Suprapubic skin (tissue), 4 donors: ENCODE measurements around the gene OR2AG2. TPM values are rescaled to one million over a fixed set of nuclear protein-coding genes. Genes with fewer than 3 reads are reported as not detected.
"Not testable (repeated sequence)": the region's sequence is repeated elsewhere in the genome, so short reads cannot be mapped to it uniquely, and the experiment has no call there.

Experiments
- DNase-seq, 2 donors: peaks; one replicate each; pipeline ENCODE4 v3.0.0-alpha.2; 2019; ENCODE audit warnings: low spot score in 2 of 2
- H3K27ac ChIP-seq: fragments of 200-600 bp; sonication (generic); one replicate; pipeline ENCODE4 v1.5.1; 2019
- H3K27me3 ChIP-seq: fragments of 200-600 bp; sonication (generic); one replicate; pipeline ENCODE4 v1.5.1; 2019
- H3K36me3 ChIP-seq: fragments of 200-600 bp; sonication (generic); one replicate; pipeline ENCODE4 v1.5.1; 2019
- H3K4me1 ChIP-seq: fragments of 200-600 bp; sonication (generic); one replicate; pipeline ENCODE4 v1.5.1; 2019
- H3K4me3 ChIP-seq: fragments of 200-600 bp; sonication (generic); one replicate; pipeline ENCODE4 v1.5.1; 2019; ENCODE audit warnings: mild to moderate bottlenecking
- H3K9me3 ChIP-seq: fragments of 200-600 bp; sonication (generic); one replicate; pipeline ENCODE4 v1.5.1; 2019
- CTCF ChIP-seq, 2 donors: fragments of 200-600 bp in 1 of 2; fragments of 450-650 bp in 1 of 2; sonication (generic) in 1 of 2; IDR thresholded peaks; one replicate each; pipeline ENCODE4 v1.5.1; 2016 to 2019; ENCODE audit warnings: antibody characterized with exemption in 2 of 2, mild to moderate bottlenecking in 1 of 2, moderate library complexity in 1 of 2
- EP300 ChIP-seq: sonication (generic); formaldehyde crosslinking; IDR thresholded peaks from one replicate; pipeline ENCODE4 v1.6.1; 2017; ENCODE audit warnings: antibody characterized with exemption
- POLR2A ChIP-seq, 2 donors: fragments of 450-650 bp; IDR thresholded peaks; one replicate each; pipeline ENCODE4 v1.6.1; 2017; ENCODE audit warnings: antibody characterized with exemption in 2 of 2, mild to moderate bottlenecking in 2 of 2, moderate library complexity in 2 of 2
- POLR2AphosphoS5 ChIP-seq, 3 donors: sonication (generic); formaldehyde crosslinking; IDR thresholded peaks; one replicate each; pipeline ENCODE4 v1.6.1; 2017; ENCODE audit warnings: antibody characterized with exemption in 3 of 3
- WGBS: methylation state at CpG from one replicate; pipeline ENCODE4 v1.1.5; 2018; 5-methylcytosine and 5-hydroxymethylcytosine counted together
- total RNA-seq, 4 donors: library from RNA; depleted of rRNA; stranded (reverse); fragments of >200 nt; gene quantifications; one replicate each; pipeline ENCODE4 v1.1.0, GENCODE V29; 2016

OR2AG2 gene
- under 1 TPM in 1 of 4 donors, not detected in 3; 0.24 TPM for total RNA-seq

DNA sequence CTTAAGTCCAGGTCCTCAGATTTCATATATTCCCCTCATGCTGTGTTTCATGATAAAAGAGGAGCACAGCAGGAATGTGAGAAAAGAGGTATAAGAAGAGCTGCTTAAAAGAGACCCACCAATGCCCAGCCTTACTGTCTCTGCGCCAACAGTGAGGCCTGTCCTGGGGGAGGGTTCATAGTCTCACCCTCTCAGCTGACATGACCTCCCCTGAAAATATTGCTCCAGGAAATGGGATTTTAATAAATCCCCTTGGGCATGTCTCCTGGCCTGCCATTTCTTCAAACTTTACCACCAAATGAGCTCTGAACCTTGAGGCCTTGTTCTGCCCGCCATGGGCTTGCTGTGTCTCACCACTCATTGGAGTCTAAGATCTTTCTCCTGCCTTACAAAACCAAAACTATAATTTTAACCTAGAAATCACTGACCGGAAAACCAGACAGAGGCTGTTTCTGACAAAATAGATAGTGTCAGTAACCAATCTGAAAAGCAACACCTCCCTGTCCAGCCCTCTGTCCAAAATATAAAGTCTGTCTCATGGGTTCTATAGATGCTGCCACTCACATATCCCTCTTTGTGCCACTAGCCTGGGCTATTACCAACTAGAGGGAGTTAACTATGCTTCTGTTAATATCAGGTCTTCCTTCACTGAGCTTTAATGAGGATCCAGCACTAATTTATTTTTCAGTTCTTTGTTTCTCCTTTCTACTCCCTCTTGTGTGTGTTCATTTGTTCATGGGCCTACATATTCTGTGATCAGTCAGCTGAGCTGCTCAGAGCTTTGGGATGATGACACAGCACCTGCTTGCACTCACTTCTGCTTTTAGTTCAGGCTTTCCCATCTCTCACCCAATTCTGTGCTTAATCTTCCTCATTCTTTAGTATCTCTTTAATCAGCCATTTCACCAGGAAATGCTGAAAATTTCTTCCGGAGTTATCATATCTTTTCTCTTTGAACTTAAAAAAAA, at the start of gene OR2AG2:
Gene OR2AG2 (minus strand): TSS at position 51 of the 968 bp plus-strand sequence. CDS start 3,019 bp downstream, outside the sequence.
- no peak within 1 kb of the TSS for H3K27ac ChIP-seq
- TF ChIP-seq CTCF (IDR thresholded peaks at IDR 0.05): no peak
- TF ChIP-seq EP300: no peak
- H3K27me3 ChIP-seq: no peaks in the 10 kb centered on the region
- H3K4me1 ChIP-seq: no peaks in the 10 kb centered on the region
- no peak within 1 kb of the TSS for H3K4me3 ChIP-seq
- H3K36me3 ChIP-seq: no peaks in the 10 kb centered on the region
- no peak for DNase-seq
- 65% methylated on average over 4 of the region's 4 CpGs for WGBS
- no peaks in the 10 kb centered on the region for H3K9me3 ChIP-seq

- Histone ChIP-seq H3K27me3 (no peaks in the 10 kb centered on the region), H3K9me3 (no peaks in the 10 kb centered on the region), H3K4me1 (no peaks in the 10 kb centered on the region), H3K36me3 (no peaks in the 10 kb centered on the region), H3K27ac (no peak overlapping the region), H3K4me3 (no peak overlapping the region)
- no peak for TF ChIP-seq EP300
- TF ChIP-seq POLR2A (IDR thresholded peaks at IDR 0.05): no peak
- no peak for TF ChIP-seq CTCF (IDR thresholded peaks at IDR 0.05)
- TF ChIP-seq POLR2AphosphoS5 (IDR thresholded peaks at IDR 0.05): no peak
- no peak for DNase-seq
- 96% methylated on average over 5 of the region's 5 CpGs for WGBS
Measured at GRCh38 chr11:6818967-6819366, 47.2 kb upstream of the OR2AG2 start.

GRCh38 chr11:6817694-6818093, 45.9 kb upstream of the OR2AG2 start:
- H3K4me3 ChIP-seq: no peak overlapping the region
- WGBS: 67% methylated on average over 1 of the region's 1 CpG
- H3K4me1 ChIP-seq: no peaks in the 10 kb centered on the region

GRCh38 chr11:6813656-6814055, 41.9 kb upstream of the OR2AG2 start:
- no peak overlapping the region for H3K27ac ChIP-seq
- no peaks in the 10 kb centered on the region for H3K9me3 ChIP-seq
- H3K4me1 ChIP-seq: no peaks in the 10 kb centered on the region
- no peaks in the 10 kb centered on the region for H3K36me3 ChIP-seq
- no peak for DNase-seq
- H3K4me3 ChIP-seq: no peak overlapping the region
- peaks cover 3% of the 10 kb centered on the region for H3K27me3 ChIP-seq
- no peak for TF ChIP-seq POLR2A (IDR thresholded peaks at IDR 0.05)
- 59% methylated on average over 2 of the region's 2 CpGs for WGBS

More at GRCh38 chr11:6817694-6818093, 45.9 kb upstream of the OR2AG2 start:
- Histone ChIP-seq H3K36me3 (no peaks in the 10 kb centered on the region), H3K27ac (no peak overlapping the region), H3K9me3 (no peaks in the 10 kb centered on the region), H3K27me3 (peaks cover 3% of the 10 kb centered on the region)
- TF ChIP-seq EP300: no peak
- no peak for TF ChIP-seq POLR2AphosphoS5 (IDR thresholded peaks at IDR 0.05)
- no peak for TF ChIP-seq POLR2A (IDR thresholded peaks at IDR 0.05)
- no peak for TF ChIP-seq CTCF (IDR thresholded peaks at IDR 0.05)
- DNase-seq: no peak

DNA sequence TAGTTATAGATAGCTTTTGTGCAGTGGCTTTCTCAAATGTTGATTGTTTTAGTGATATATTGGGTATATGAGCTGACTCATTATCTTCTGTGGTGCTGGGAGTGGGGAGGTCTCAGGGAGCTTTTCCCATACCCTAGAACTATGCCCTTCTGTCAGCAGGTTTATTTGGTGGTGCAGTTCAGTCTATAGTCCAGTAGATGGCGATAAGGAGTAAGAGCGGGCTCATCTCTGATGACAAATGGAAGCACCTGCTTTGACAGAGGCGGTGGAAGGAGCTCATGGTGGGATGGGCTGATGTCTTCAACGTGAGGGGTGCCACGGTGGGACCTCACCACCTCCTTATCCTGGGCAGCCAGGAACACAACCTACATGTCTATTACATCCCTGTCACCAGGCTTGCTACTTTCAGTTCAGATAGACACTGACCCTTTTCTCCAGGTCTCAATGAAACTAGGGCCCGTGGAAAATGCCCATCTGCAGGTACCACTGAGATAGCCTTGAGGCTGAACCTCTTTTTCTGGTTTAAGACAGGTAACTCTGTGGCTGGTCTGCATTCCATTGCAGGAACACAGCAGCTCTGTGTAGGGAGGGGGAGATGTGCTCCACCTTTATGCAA, 40.7 kb upstream of the OR2AG2 start:
- DNase-seq: no peak
- Histone ChIP-seq H3K4me3 (no peak overlapping the region), H3K27me3 (peaks cover 3% of the 10 kb centered on the region)

GRCh38 chr11:6801075-6801474, 29.3 kb upstream of the OR2AG2 start:
- H3K9me3 ChIP-seq, H3K36me3 ChIP-seq, H3K27me3 ChIP-seq, H3K4me3 ChIP-seq, DNase-seq, H3K4me1 ChIP-seq, H3K27ac ChIP-seq: not testable (repeated sequence)

More for the DNA sequence above, 40.7 kb upstream of the OR2AG2 start:
- TF ChIP-seq CTCF (IDR thresholded peaks at IDR 0.05) (peak in 1 of 2 donors; percentile 84), POLR2AphosphoS5 (IDR thresholded peaks at IDR 0.05) (no peak)
- Histone ChIP-seq H3K9me3 (no peaks in the 10 kb centered on the region), H3K27ac (no peak overlapping the region), H3K36me3 (no peaks in the 10 kb centered on the region), H3K4me1 (no peaks in the 10 kb centered on the region)
- WGBS: 20% methylated on average over 5 of the region's 6 CpGs
